Transverse colon (tissue), 4 donors: ENCODE results near the gene C9orf57.
"Not testable (repeated sequence)": the region's sequence is repeated elsewhere in the genome, so short reads cannot be mapped to it uniquely, and the experiment has no call there.

ENCODE experiments used
- CTCF ChIP-seq, 5 experiments: fragments of 200-600 bp in 3 of 5; fragments of 450-650 bp in 2 of 5; sonication (generic) in 3 of 5; IDR thresholded peaks; 1 replicate in 2 of 5; 2 replicates in 3 of 5; pipeline ENCODE4 v1.5.1; 2016 to 2017; ENCODE audit warnings: antibody characterized with exemption in 5 of 5, inconsistent platforms in 3 of 5, mild to moderate bottlenecking in 2 of 5, moderate library complexity in 1 of 5
- POLR2AphosphoS5 ChIP-seq, 3 donors: sonication (generic); formaldehyde crosslinking; IDR thresholded peaks; one replicate each; pipeline ENCODE4 v1.6.1; 2016; ENCODE audit warnings: antibody characterized with exemption in 3 of 3

GRCh38 chr9:72095520-72095919 lies 35.1 kb upstream of the C9orf57 start:
- not testable (repeated sequence) for TF ChIP-seq POLR2AphosphoS5, CTCF (IDR thresholded peaks at IDR 0.05)
